ENCODE data around the gene P2RX3. TPM values are rescaled to one million over a fixed set of nuclear protein-coding genes. Genes with fewer than 3 reads are reported as not detected.

Gene P2RX3
- total and polyA plus RNA-seq, 10 of the 15 experiments (the other 5 are each of a cell fraction or from before 2014, with no cell fraction given) = 0.05 to 0.12 TPM; not detected in 8

- no peak for FAIRE-seq
- Histone ChIP-seq H3K36me3 (ENCODE audit: control insufficient read depth in 2 of 2, insufficient read depth in 2 of 2, low read length in 1 of 2) (no peaks in the 10 kb centered on the region), H3K4me2 (ENCODE audit: control insufficient read depth, insufficient read depth) (no peak overlapping the region), H4K20me1 (ENCODE audit: control insufficient read depth, insufficient read depth) (no peaks in the 10 kb centered on the region), H3K27me3 (replicated peaks in 1 of 2; ENCODE audit: control insufficient read depth in 2 of 2, insufficient read depth in 2 of 2, low read length in 1 of 2) (no peaks in the 10 kb centered on the region; a peak in 1 of 4 replicates), H3K9me3 (replicated peaks; ENCODE audit: control insufficient read depth, insufficient read depth, low read length) (no peaks in the 10 kb centered on the region), H3K4me3 (no peak overlapping the region), H3K9ac (ENCODE audit: control insufficient read depth, insufficient read depth, low read length) (no peak overlapping the region), H3K4me1 (ENCODE audit: control insufficient read depth, insufficient read depth, low read length) (peaks cover 7% of the 10 kb centered on the region), H2AFZ (ENCODE audit: control insufficient read depth, low read depth, low read length) (no peak overlapping the region), H3K79me2 (ENCODE audit: control insufficient read depth, insufficient read depth, low read length) (peaks cover 10% of the 10 kb centered on the region), H3K27ac (ENCODE audit: control insufficient read depth, insufficient read depth) (no peak overlapping the region)
- in situ Hi-C loops (cut with MboI) (loop anchor here (25.0 kb wide), 2 partner anchors 1172 to 1247 kb away; partner anchors contain the start of genes LPXN, OR5B21 and ZFP91), intact Hi-C loops (cut with micrococcal nuclease; ENCODE audit: unreplicated experiment) (loop anchor here (10.0 kb wide), 1 partner anchor 1165 kb away; the partner anchor contains the start of gene OR5B21)
- ChIA-PET SMC1A (ENCODE audit: uncharacterized antibody, unreplicated experiment) (interaction anchor here (1.0 kb wide), 1 partner anchor 162 kb away, joined by 3 read pairs; no protein-coding TSS in a partner anchor), RAD21 (ENCODE audit: unreplicated experiment) (no interaction called here), POLR2A (interaction anchor here (0.5 kb wide), 1 partner anchor 71 kb away, joined by 5 read pairs; no protein-coding TSS in a partner anchor), CTCF (interaction anchor here (1.3 to 1.5 kb wide), 3 partner anchors 12 to 187 kb away, joined by 3 to 5 read pairs (median 3); no protein-coding TSS in a partner anchor)
- no peak for DNase-seq (ENCODE audit: low read depth, low spot score)
- TF ChIP-seq SMAD1 (IDR thresholded peaks at IDR 0.05; ENCODE audit: low read depth, partially characterized antibody) (no peak), CTCF (IDR thresholded peaks at IDR 0.05 in 2 of 3, conservative IDR thresholded peaks at IDR 0.05 in 1 of 3; ENCODE audit: control insufficient read depth in 2 of 3, extremely low read depth in 1 of 3, insufficient read depth in 1 of 3, low read depth in 3 of 3, low read length in 3 of 3) (peak in 1 of 3 experiments; percentile 10; a peak in 1 of 6 replicates)
- no TSS peak for BruUV-seq (replicated peaks)
- 47% methylated on average over 12 of the region's 12 CpGs for WGBS (ENCODE audit: insufficient coverage, insufficient replicate concordance, low lambda C conversion rate, missing lambda C conversion rate)
- no peak for ATAC-seq
Measured at GRCh38 chr11:57340039-57340615, 2.0 kb downstream of the P2RX3 start.
